Stimulated activated CD4-positive, alpha-beta T cell treated with anti-CD3 and anti-CD28 coated beads, Interleukin-12 subunit alpha, Interleukin-12 subunit beta, amount 100 ng/mL, for 24 hours (primary cell): ENCODE data around the gene DUOX2.
"Not testable (repeated sequence)": the region's sequence is repeated elsewhere in the genome, so short reads cannot be mapped to it uniquely, and the experiment has no call there.

Experiments
- DNase-seq, 2 experiments: peaks; one replicate each; pipeline ENCODE4 v3.0.0-alpha.2; 2020; ENCODE audit warnings: low read depth in 2 of 2

DUOX2 gene

GRCh38 chr15:45118996-45119395 lies 5.0 kb upstream of the DUOX2 start:
- DNase-seq = no peak

GRCh38 chr15:45118131-45118588 lies 4.2 kb upstream of the DUOX2 start:
- peak; percentile 64 to 84 for DNase-seq

GRCh38 chr15:45117308-45118130 lies 3.5 kb upstream of the DUOX2 start:
- no peak for DNase-seq

- no peak for DNase-seq
Measured at GRCh38 chr15:45116482-45117307, 2.7 kb upstream of the DUOX2 start.

- no peak for DNase-seq
Measured at GRCh38 chr15:45116006-45116481, 2.1 kb upstream of the DUOX2 start.

- no peak for DNase-seq
Measured at GRCh38 chr15:45115312-45115820, 1.4 kb upstream of the DUOX2 start.

- DNase-seq = no peak
Measured at GRCh38 chr15:45114751-45115085, 746 bp upstream of the DUOX2 start.

- no peak for DNase-seq
Measured at GRCh38 chr15:45113380-45113990, 487 bp downstream of the DUOX2 start.

GRCh38 chr15:45112591-45113379 lies 1.2 kb downstream of the DUOX2 start:
- DNase-seq = no peak

GRCh38 chr15:45112143-45112590 lies 1.8 kb downstream of the DUOX2 start:
- DNase-seq = no peak

- DNase-seq = no peak
Measured at GRCh38 chr15:45111390-45112142, 2.4 kb downstream of the DUOX2 start.

- DNase-seq = no peak
Measured at GRCh38 chr15:45110256-45110820, 3.6 kb downstream of the DUOX2 start.

- no peak for DNase-seq
Measured at GRCh38 chr15:45107941-45108630, 5.9 kb downstream of the DUOX2 start.

- no peak for DNase-seq
Measured at GRCh38 chr15:45106002-45106790, 7.8 kb downstream of the DUOX2 start.

GRCh38 chr15:45105586-45105985 lies 8.4 kb downstream of the DUOX2 start:
- no peak for DNase-seq

GRCh38 chr15:45104170-45104569 lies 9.8 kb downstream of the DUOX2 start:
- not testable (repeated sequence) for DNase-seq

- DNase-seq = no peak
Measured at GRCh38 chr15:45102226-45102625, 11.7 kb downstream of the DUOX2 start.

GRCh38 chr15:45101749-45102148 lies 12.2 kb downstream of the DUOX2 start:
- DNase-seq = no peak
